ENCODE measurements around the gene CTPS1.
A peak's percentile ranks its signal among the peaks of the same experiment; 100 is the strongest.

Gene CTPS1

DNA sequence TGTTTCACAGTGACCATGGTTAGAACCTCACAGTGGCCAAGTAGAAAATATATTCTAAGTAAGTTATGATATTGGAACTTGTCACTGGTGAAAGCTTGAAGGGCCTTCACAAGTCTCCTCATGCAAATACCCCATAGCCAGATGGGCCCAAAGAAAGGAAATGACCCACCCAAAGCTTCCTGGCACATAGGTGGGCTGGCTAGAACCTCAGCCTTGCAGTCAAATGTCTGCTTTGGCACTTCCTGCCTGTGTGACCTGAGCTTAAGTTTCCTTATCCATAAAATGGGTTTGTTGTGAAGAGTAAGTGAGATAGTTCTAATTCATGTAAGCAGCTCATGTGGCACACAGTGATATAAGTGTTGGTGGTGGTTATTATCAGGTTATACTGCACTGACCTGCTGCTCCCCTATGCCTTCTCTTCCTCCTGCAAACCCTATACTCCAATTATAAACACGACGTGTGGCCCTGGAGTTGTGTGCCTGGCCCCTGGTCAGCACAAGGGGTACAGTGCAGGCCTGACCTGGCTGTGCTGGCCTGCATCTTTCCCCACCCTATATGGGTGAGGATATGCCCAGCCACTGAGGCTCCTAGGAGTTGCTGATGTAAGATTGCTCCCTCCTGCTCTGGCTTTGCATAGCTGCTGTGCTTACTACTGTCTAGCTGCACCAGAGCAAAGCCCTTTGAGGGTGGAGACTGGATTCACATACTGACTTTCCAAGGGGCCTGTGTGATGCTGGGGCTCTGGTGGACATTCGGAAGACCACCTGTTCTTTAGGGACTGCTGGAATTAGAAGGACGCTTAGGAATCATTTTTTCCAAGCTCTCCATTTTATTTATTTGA is 46.7 kb downstream of the CTPS1 start:
- ATAC-seq (replicated peaks) (no peak), DNase-seq (no peak)
- peaks cover 9 to 11% of the 10 kb centered on the region in 2 donors for H3K4me1 Mint-ChIP-seq (ENCODE audit: low read depth in 2 of 2)
- H3K4me3 Mint-ChIP-seq: no peak overlapping the region
- H3K27me3 Mint-ChIP-seq: no peaks in the 10 kb centered on the region
- H3K36me3 Mint-ChIP-seq (ENCODE audit: insufficient read depth): peaks cover 17% of the 10 kb centered on the region
- no peaks in the 10 kb centered on the region for H3K9me3 Mint-ChIP-seq
- peak overlapping the region in 1 of 2 donors; percentile 77 for H3K27ac Mint-ChIP-seq

DNA sequence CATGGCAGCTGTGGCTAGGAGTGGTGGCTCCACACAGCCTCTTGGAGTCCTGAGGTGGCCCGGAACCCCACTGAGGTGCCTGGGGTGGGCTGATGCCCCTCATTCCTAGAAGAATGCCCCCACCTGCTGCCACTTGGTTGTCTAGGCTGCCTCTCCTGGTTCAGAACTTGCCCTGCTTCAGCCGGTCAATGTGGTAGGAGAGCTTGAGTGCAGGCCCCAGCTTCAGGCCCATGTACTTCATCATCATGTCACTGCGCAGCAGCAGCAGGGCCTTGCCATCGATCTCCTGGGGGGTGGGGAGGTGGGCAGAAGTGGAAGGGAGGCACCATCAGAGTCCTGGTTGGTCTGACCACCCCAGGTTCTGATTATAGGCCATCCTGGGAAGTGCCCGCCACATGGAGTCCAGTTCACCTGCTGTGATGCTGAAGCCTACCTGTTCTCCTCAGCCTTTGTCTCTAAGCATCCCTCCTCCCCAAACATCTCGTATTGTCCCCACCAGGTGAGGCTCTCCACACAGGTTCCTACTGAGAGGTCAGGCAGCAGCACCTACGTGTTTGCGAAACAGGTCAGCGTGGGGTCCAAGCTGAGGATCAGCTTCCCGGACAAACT is 48.6 kb downstream of the CTPS1 start:
- no peaks in the 10 kb centered on the region for H3K9me3 Mint-ChIP-seq
- no peak for DNase-seq
- peaks cover 12% of the 10 kb centered on the region for H3K36me3 Mint-ChIP-seq (ENCODE audit: insufficient read depth)
- H3K27ac Mint-ChIP-seq: no peak overlapping the region
- H3K4me3 Mint-ChIP-seq: no peak overlapping the region
- H3K4me1 Mint-ChIP-seq (ENCODE audit: low read depth in 2 of 2): peaks cover 8 to 9% of the 10 kb centered on the region in 2 donors
- H3K27me3 Mint-ChIP-seq: no peaks in the 10 kb centered on the region
- no peak for ATAC-seq (replicated peaks)

GRCh38 chr1:41030872-41031616 is 51.5 kb downstream of the CTPS1 start:
- peaks cover 7% of the 10 kb centered on the region in 2 donors for H3K4me1 Mint-ChIP-seq (ENCODE audit: low read depth in 2 of 2)
- no peak for ATAC-seq (replicated peaks)
- no peak overlapping the region for H3K4me3 Mint-ChIP-seq
- H3K9me3 Mint-ChIP-seq: no peaks in the 10 kb centered on the region
- peaks cover 9% of the 10 kb centered on the region for H3K36me3 Mint-ChIP-seq (ENCODE audit: insufficient read depth)
- H3K27ac Mint-ChIP-seq: no peak overlapping the region
- no peak for DNase-seq
- H3K27me3 Mint-ChIP-seq: no peaks in the 10 kb centered on the region

- no peaks in the 10 kb centered on the region for H3K9me3 Mint-ChIP-seq
- H3K36me3 Mint-ChIP-seq (ENCODE audit: insufficient read depth): peaks cover 7% of the 10 kb centered on the region
- no peaks in the 10 kb centered on the region for H3K27me3 Mint-ChIP-seq
- H3K4me1 Mint-ChIP-seq (ENCODE audit: low read depth in 2 of 2): no peaks in the 10 kb centered on the region
- DNase-seq: no peak
- H3K27ac Mint-ChIP-seq: peak overlapping the region in 1 of 2 donors; percentile 1
- no peak for ATAC-seq (replicated peaks)
- no peak overlapping the region for H3K4me3 Mint-ChIP-seq
Observed at GRCh38 chr1:41032147-41032546, 52.7 kb downstream of the CTPS1 start.

DNA sequence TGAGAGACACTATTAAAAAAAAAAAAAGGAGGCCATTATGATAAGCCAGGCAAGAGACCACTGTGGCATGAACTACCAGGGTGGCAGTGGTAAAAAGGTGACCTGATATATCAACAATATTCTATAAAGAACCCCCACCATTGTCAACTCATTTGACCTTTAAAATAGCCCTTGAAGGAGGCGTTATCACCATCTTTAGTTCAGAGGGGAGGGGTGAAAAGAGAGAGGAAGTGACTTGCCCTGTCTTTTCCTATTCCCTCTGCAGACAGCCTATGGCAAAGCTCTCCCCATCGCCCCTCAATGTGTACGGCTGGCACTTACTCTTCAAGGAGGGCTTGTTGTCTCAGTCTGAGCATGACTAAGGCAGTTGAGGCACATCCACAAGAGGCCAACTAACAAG is 53.8 kb downstream of the CTPS1 start:
- no peak overlapping the region for H3K4me3 Mint-ChIP-seq
- H3K27me3 Mint-ChIP-seq: no peaks in the 10 kb centered on the region

GRCh38 chr1:41037116-41037903 is 57.8 kb downstream of the CTPS1 start:
- H3K4me3 Mint-ChIP-seq: no peak overlapping the region
- no peaks in the 10 kb centered on the region for H3K9me3 Mint-ChIP-seq
- no peaks in the 10 kb centered on the region for H3K27me3 Mint-ChIP-seq
- no peak overlapping the region for H3K27ac Mint-ChIP-seq
- no peak for DNase-seq
- peaks cover 4% of the 10 kb centered on the region for H3K36me3 Mint-ChIP-seq (ENCODE audit: insufficient read depth)
- no peaks in the 10 kb centered on the region for H3K4me1 Mint-ChIP-seq (ENCODE audit: low read depth in 2 of 2)
- no peak for ATAC-seq (replicated peaks)

More for the DNA sequence above, 53.8 kb downstream of the CTPS1 start:
- no peak for ATAC-seq (replicated peaks)
- H3K4me1 Mint-ChIP-seq (ENCODE audit: low read depth in 2 of 2): no peaks in the 10 kb centered on the region
- H3K9me3 Mint-ChIP-seq: no peaks in the 10 kb centered on the region
- H3K36me3 Mint-ChIP-seq (ENCODE audit: insufficient read depth): peaks cover 3% of the 10 kb centered on the region
- no peak for DNase-seq
- no peak overlapping the region for H3K27ac Mint-ChIP-seq

DNA sequence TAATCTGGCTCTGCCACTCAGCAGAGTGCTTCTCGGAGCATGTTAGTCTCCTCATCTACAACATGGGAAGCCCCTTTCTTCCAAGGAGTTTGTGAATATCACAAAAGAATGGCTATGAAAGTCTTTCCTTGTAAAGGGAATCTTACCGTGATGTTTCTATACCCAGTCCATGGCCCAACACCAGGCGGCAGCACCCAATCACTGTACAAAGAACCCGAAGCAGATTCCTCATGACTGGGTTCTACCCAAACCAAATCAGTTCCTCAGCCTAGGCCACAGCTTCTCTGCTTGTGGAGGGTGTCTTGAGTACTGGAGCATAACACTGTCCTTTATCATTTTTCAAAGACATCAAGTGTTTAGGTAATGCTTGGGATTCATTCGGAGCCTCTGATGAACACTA is 58.6 kb downstream of the CTPS1 start:
- no peaks in the 10 kb centered on the region for H3K9me3 Mint-ChIP-seq
- H3K27me3 Mint-ChIP-seq: no peaks in the 10 kb centered on the region
- no peak overlapping the region for H3K27ac Mint-ChIP-seq
- ATAC-seq (replicated peaks): no peak
- H3K4me1 Mint-ChIP-seq (ENCODE audit: low read depth in 2 of 2): no peaks in the 10 kb centered on the region
- H3K4me3 Mint-ChIP-seq: no peak overlapping the region
- H3K36me3 Mint-ChIP-seq (ENCODE audit: insufficient read depth): peaks cover 4% of the 10 kb centered on the region
- no peak for DNase-seq

GRCh38 chr1:41041614-41042270 is 62.2 kb downstream of the CTPS1 start:
- ATAC-seq (replicated peaks) (no peak), DNase-seq (no peak)
- Mint-ChIP-seq H3K36me3 (ENCODE audit: insufficient read depth) (peaks cover 9% of the 10 kb centered on the region), H3K9me3 (no peaks in the 10 kb centered on the region), H3K27ac (no peak overlapping the region), H3K4me3 (no peak overlapping the region), H3K27me3 (no peaks in the 10 kb centered on the region), H3K4me1 (ENCODE audit: low read depth in 2 of 2) (no peaks in the 10 kb centered on the region)

DNA sequence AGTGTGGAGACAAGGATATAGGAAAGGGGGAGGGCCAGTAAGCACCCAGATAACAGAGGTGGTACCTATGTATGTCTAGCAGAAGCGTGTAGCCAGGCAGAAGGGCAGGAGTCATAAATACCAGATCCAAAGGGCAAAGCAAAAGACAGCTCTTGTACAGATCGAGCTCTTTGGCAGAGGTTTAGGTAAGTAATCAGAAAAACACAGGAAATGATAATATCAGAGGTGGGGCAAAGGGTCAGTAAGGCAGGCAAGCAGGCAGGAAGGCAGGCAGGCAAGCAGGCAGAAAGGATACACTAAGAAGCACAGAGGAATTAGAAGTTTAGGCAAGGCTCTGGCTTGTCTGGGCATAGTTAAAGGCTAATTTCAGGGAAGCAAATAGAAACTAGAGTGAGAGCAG is 64.7 kb downstream of the CTPS1 start:
- peaks cover 14% of the 10 kb centered on the region for H3K36me3 Mint-ChIP-seq (ENCODE audit: insufficient read depth)
- ATAC-seq (replicated peaks): no peak

DNA sequence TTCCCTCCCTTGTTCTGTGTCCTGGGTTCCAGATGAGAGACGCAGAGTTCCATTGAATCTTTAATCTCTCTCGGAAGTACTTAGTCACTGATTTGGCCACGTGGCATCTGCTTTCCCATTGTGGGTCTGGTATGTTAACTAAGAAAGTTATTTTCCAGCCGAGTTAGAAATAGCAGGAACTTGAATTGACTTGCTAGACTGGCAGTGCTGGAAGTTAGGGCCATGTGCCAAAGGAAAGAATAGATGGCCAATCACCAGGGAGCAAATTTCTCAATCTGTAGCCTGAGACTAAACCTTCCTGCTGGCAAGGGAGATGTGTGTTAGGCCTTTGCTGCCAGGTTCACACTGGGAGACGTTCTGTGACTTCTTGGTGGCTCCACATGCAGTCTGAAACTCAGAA is 66.2 kb downstream of the CTPS1 start:
- no peak overlapping the region for H3K27ac Mint-ChIP-seq
- H3K4me1 Mint-ChIP-seq (ENCODE audit: low read depth in 2 of 2): no peaks in the 10 kb centered on the region
- no peaks in the 10 kb centered on the region for H3K27me3 Mint-ChIP-seq
- ATAC-seq (replicated peaks) (no peak), DNase-seq (no peak)
- peaks cover 13% of the 10 kb centered on the region for H3K36me3 Mint-ChIP-seq (ENCODE audit: insufficient read depth)
- no peaks in the 10 kb centered on the region for H3K9me3 Mint-ChIP-seq
- H3K4me3 Mint-ChIP-seq: no peak overlapping the region

More for the DNA sequence above, 64.7 kb downstream of the CTPS1 start:
- H3K4me1 Mint-ChIP-seq (ENCODE audit: low read depth in 2 of 2): no peaks in the 10 kb centered on the region
- H3K4me3 Mint-ChIP-seq: no peak overlapping the region
- H3K27ac Mint-ChIP-seq: no peak overlapping the region
- H3K27me3 Mint-ChIP-seq: no peaks in the 10 kb centered on the region
- no peak for DNase-seq
- no peaks in the 10 kb centered on the region for H3K9me3 Mint-ChIP-seq

DNA sequence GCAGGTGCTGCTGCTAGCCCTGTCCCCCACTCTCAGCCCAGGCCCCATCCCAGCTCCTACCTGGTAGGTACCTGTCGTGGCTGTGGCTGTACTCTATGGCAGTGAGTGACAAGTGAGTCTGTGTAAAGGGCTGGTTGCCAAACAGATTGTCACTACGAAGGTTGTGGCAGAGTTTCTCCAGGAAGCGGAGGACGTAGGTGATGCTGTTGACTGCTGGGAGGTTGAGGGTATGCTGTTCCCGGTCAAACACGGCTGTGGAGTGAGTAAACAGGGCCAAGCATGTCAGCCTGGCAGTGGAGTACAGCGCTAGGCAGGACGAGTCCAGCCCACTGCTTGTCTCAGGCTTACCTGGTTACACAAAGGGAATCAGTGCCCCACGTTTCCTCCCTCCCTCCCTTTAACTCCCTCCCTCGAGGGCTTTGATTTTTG is 66.9 kb downstream of the CTPS1 start:
- Mint-ChIP-seq H3K4me3 (no peak overlapping the region), H3K36me3 (ENCODE audit: insufficient read depth) (peaks cover 13% of the 10 kb centered on the region), H3K27me3 (no peaks in the 10 kb centered on the region), H3K9me3 (no peaks in the 10 kb centered on the region), H3K4me1 (ENCODE audit: low read depth in 2 of 2) (no peaks in the 10 kb centered on the region), H3K27ac (no peak overlapping the region)
- DNase-seq (no peak), ATAC-seq (replicated peaks) (no peak)

GRCh38 chr1:41048540-41048939 is 69.0 kb downstream of the CTPS1 start:
- Mint-ChIP-seq H3K4me3 (no peak overlapping the region), H3K4me1 (ENCODE audit: low read depth in 2 of 2) (no peaks in the 10 kb centered on the region), H3K36me3 (ENCODE audit: insufficient read depth) (peaks cover 13% of the 10 kb centered on the region), H3K27me3 (no peaks in the 10 kb centered on the region), H3K9me3 (no peaks in the 10 kb centered on the region), H3K27ac (no peak overlapping the region)
- no peak for DNase-seq
- no peak for ATAC-seq (replicated peaks)

GRCh38 chr1:41051022-41051421 is 71.5 kb downstream of the CTPS1 start:
- H3K4me1 Mint-ChIP-seq (ENCODE audit: low read depth in 2 of 2): no peaks in the 10 kb centered on the region
- H3K9me3 Mint-ChIP-seq: no peaks in the 10 kb centered on the region
- H3K27me3 Mint-ChIP-seq: no peaks in the 10 kb centered on the region
- no peak overlapping the region for H3K4me3 Mint-ChIP-seq
- ATAC-seq (replicated peaks) (no peak), DNase-seq (no peak)
- H3K36me3 Mint-ChIP-seq (ENCODE audit: insufficient read depth): peaks cover 8% of the 10 kb centered on the region
- H3K27ac Mint-ChIP-seq: no peak overlapping the region

All from effector memory CD8-positive, alpha-beta T cell (primary cell).